Muscle of leg (tissue), 11 donors: ENCODE measurements around the gene CBFA2T3. TPM values are rescaled to one million over a fixed set of nuclear protein-coding genes. Genes with fewer than 3 reads are reported as not detected.

Experiments used
- DNase-seq: peaks from one replicate; pipeline ENCODE4 v3.0.0; 2013
- H3K27ac ChIP-seq: one replicate; pipeline ENCODE4 v1.5.1; 2013; ENCODE audit warnings: mild to moderate bottlenecking, low read length, control low read depth
- H3K27me3 ChIP-seq: one replicate; pipeline ENCODE4 v1.6.1; 2013; ENCODE audit warnings: low read length; ENCODE audit not compliant: control insufficient read depth, insufficient read depth
- H3K36me3 ChIP-seq: one replicate; pipeline ENCODE4 v1.6.1; 2013; ENCODE audit warnings: low read length; ENCODE audit not compliant: control insufficient read depth, insufficient read depth
- H3K4me1 ChIP-seq: one replicate; pipeline ENCODE4 v1.6.1; 2013; ENCODE audit warnings: low read length; ENCODE audit not compliant: control insufficient read depth, insufficient read depth
- H3K4me3 ChIP-seq: one replicate; pipeline ENCODE4 v1.5.1; 2013; ENCODE audit warnings: low read length, control low read depth
- H3K9me3 ChIP-seq: replicated peaks from 2 replicates; pipeline ENCODE4 v1.6.1; 2013; ENCODE audit warnings: low read depth, low read length; ENCODE audit not compliant: control insufficient read depth
- WGBS: methylation state at CpG from one replicate; pipeline ENCODE4 v1.1.5; 2013; ENCODE audit warnings: missing lambda C conversion rate; ENCODE audit not compliant: insufficient coverage; 5-methylcytosine and 5-hydroxymethylcytosine counted together
- polyA plus RNA-seq, 8 donors: library from polyadenylated mRNA; unstranded; fragments of 120-200 nt; gene quantifications; one replicate each; pipeline versions ENCODE4 v1.2.1 to v1.2.3, GENCODE V29; 2013; ENCODE audit warnings: inconsistent platforms in 1 of 8, low replicate concordance in 1 of 8; ENCODE audit not compliant: insufficient read length in 8 of 8, insufficient read depth in 1 of 8
- total RNA-seq: library from RNA; stranded (reverse); fragments of 120-200 nt; gene quantifications from one replicate; pipeline ENCODE4 v1.2.4, GENCODE V29; 2013

CBFA2T3 gene
- total and polyA plus RNA-seq, 9 donors = 3.8 to 23.0 (median 17.8) TPM

DNA sequence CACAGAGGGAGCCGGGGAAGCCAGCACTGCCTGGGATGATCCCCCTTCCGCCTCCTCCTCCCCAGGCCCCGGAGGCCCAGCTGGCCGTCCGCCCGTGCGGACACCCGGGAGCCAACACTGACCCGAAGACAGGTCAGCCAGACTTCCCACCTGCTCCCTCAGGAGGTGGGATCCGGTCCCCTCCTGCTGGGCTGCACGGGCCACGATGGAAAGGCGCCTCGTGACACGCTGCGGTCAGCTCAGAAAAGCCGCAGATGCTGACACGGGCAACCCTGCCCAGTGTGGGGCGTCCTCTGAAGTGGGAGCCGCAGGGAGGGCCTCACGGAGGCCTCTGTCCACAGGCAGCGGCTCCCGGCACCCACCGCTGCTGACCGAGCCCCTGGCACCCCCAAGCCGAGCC is 49.3 kb downstream of the CBFA2T3 start:
- Histone ChIP-seq H3K4me1 (peaks cover 65% of the 10 kb centered on the region), H3K36me3 (no peaks in the 10 kb centered on the region), H3K9me3 (no peaks in the 10 kb centered on the region), H3K27ac (no peak overlapping the region), H3K27me3 (no peaks in the 10 kb centered on the region), H3K4me3 (no peak overlapping the region)
- DNase-seq = no peak
- 73% methylated on average over 21 of the region's 26 CpGs for WGBS

DNA sequence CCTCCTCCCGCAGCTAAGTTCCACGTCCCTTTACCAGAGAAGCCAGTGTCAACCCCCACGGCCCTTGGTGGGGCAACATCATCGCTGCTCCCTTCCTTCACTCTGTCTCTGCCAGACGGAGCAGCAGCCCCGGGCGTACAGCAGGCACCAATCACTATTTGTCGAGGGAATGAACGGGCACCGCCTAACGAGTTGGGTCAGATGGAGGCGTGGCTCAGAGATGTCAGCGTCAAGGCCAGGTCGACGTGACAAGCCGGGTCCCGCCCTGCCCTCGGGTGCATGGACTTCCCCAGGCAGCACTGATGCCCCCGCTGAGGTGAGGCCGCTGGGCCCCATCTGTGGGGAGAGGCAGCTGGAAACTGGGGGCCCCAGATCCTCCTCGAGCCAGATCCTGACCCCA is 50.0 kb downstream of the CBFA2T3 start:
- Histone ChIP-seq H3K9me3 (no peaks in the 10 kb centered on the region), H3K27ac (no peak overlapping the region), H3K4me1 (peaks cover 71% of the 10 kb centered on the region), H3K36me3 (no peaks in the 10 kb centered on the region), H3K27me3 (no peaks in the 10 kb centered on the region), H3K4me3 (no peak overlapping the region)
- 82% methylated on average over 18 of the region's 21 CpGs for WGBS
- DNase-seq = no peak

DNA sequence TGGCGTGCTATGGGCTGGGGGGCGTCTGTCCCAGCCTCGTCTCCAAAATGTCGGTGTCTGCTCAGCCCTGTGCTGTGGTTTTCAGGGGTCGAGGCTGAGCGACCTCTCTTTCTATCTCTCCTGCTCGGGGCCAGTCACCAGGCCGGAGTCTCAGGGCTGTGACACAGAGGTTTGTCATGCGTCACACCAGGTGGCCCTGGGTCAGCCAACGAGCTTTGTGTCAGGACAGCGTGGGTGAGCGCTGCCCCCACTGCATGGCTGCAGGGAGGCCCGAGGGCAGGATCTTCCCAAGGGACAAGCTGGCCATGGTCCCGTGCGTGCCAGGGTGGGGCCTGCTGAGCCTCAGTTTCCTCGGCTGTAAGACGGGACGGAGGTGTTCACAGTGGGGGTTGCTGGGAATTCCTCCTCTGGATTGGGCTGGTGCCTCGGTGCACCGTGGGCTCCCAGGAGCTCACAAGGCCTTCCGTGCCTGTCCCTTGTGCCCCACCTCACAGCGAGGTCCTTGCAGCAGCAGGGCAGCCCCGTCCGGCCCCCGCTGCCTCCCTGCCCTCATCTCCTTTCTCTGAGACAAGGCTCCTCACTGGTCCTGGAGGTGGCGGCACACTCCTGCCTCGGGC is 50.5 kb downstream of the CBFA2T3 start:
- Histone ChIP-seq H3K4me1 (peaks cover 77% of the 10 kb centered on the region), H3K4me3 (no peak overlapping the region), H3K27ac (no peak overlapping the region), H3K9me3 (no peaks in the 10 kb centered on the region), H3K36me3 (no peaks in the 10 kb centered on the region), H3K27me3 (no peaks in the 10 kb centered on the region)
- DNase-seq = no peak
- 83% methylated on average over 26 of the region's 27 CpGs for WGBS

DNA sequence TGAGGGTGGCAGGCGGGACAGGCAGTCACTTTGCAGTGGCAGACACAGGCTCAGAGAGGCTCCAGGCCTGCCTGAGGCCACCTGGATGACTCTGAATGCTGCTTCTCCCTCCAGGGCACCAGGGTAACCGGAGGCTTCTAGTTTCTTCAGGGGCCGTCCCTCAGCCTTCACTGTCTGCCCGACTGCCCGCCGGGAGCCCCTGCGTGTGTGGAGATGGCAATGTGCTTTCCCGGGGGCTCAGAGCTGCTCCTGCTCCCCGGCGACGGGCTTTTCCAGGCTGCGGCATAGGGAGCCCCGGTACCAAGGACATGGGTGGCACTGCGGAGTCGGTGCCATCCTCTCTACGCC is 51.5 kb downstream of the CBFA2T3 start:
- Histone ChIP-seq H3K36me3 (no peaks in the 10 kb centered on the region), H3K27ac (peak overlapping the region; percentile 20), H3K9me3 (no peaks in the 10 kb centered on the region), H3K4me3 (no peak overlapping the region), H3K4me1 (peaks cover 86% of the 10 kb centered on the region), H3K27me3 (no peaks in the 10 kb centered on the region)
- no peak for DNase-seq
- 77% methylated on average over 16 of the region's 16 CpGs for WGBS

DNA sequence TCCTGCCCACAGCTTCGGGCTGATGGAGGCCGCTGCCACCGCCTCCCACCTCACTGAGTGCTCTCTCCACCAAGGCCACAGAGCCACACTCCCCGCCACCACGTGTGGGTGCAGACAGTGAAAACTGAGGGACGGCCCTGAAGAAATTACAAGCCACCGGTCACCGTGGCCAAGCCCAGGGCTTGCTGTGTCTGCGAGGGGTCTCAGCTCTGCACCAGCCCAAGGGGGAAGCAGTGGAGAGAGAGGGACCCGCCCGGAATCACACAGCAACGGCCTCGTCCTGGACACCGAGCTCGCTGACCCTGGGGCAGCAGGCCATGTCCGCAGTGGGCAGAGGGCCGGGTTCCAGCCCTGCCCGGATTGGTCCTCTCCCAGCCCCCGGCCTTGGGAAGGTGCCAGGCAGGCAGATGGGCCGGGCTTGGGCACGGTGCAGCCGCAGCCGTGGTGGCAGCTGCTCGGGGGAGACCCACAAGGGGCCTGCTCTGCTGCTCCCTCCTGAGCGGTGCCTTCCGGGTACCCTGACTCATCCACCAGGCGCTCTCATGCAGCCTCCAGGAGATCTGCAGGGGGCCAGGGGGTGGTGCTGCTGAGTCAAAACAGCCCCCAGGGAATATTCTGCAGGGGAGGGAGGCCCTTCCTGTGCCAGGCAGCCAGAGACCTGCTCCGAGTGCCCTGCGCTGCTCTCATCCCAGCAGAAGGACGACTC is 52.0 kb downstream of the CBFA2T3 start:
- H3K27ac ChIP-seq = peak overlapping the region; percentile 62
- H3K4me1 ChIP-seq = peaks cover 91% of the 10 kb centered on the region
- H3K4me3 ChIP-seq = no peak overlapping the region
- H3K9me3 ChIP-seq = no peaks in the 10 kb centered on the region
- peak; percentile 84 for DNase-seq
- no peaks in the 10 kb centered on the region for H3K36me3 ChIP-seq
- no peaks in the 10 kb centered on the region for H3K27me3 ChIP-seq
- WGBS = 66% methylated on average over 28 of the region's 30 CpGs

DNA sequence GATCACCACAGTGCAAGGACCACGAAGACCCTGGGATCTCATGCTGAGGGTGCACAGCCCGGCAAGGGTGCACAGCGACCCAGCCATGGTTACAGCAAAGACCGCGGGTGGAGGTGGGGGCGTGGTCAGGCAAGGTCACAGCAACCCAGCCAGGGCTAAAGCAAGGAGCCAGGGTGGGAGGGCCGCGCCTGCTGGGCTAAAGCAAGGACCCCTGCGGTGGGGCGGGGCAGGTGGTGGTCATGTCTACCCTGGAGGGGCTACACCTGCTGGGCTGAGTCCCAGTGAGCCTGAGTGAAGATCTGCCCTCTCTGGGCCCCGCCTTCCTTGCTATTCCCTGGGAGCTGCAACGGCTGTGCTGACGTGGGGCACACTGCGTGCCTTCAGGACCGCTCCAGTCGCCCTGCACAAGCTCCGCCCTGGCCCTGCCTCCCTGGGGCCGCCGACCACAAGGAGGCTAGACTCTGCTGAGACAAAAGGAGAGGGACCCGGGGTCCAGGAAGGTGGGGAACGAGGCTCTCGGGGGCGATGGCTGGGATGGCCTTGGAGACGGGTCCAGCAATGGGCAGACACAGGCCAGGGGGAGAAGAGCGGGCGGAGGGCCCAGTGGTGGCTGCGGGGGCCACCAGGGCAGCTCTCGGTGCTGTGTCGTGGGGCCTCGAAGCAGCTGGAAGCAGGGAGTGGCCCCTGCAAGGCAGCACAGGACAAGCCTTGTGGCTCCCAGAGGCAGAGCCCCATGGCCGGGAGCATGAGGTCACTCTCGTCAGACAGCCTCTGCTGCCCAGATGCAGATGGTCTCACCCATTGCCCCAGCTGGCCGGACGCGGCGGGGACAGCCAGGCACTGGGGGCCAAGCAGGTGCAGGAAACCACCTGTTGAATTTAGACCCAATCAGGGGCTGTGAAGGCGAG is 52.8 kb downstream of the CBFA2T3 start:
- peak overlapping the region; percentile 62 for H3K27ac ChIP-seq

DNA sequence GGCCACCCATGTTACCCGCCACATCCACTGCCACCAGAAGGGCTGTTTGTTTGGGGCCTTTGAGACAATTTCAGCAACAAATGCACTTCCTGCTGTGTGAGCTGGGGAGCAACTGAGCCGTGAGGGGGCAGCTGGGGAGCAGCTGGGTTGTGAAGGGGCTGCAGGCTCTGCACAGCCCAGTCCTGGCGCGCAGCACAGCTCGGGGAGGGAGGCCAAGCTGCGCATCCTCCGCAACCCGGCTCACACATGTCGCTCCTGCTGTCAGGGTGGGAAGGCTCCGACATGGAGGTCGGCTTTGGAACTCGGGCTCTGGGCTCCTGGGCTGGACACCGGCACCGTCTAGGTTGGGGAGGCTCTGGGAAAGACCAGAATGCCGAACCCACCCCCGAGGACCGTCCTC is 53.6 kb downstream of the CBFA2T3 start:
- H3K36me3 ChIP-seq = no peaks in the 10 kb centered on the region
- H3K27ac ChIP-seq = peak overlapping the region; percentile 9
- peaks cover 85% of the 10 kb centered on the region for H3K4me1 ChIP-seq
- WGBS = 32% methylated on average over 17 of the region's 17 CpGs
- peak; percentile 54 for DNase-seq
- H3K4me3 ChIP-seq = no peak overlapping the region
- H3K27me3 ChIP-seq = no peaks in the 10 kb centered on the region
- no peaks in the 10 kb centered on the region for H3K9me3 ChIP-seq

More for the DNA sequence above, 52.8 kb downstream of the CBFA2T3 start:
- Histone ChIP-seq H3K4me1 (peaks cover 93% of the 10 kb centered on the region), H3K4me3 (no peak overlapping the region), H3K9me3 (no peaks in the 10 kb centered on the region), H3K27me3 (no peaks in the 10 kb centered on the region), H3K36me3 (no peaks in the 10 kb centered on the region)
- 67% methylated on average over 31 of the region's 37 CpGs for WGBS
- peak; percentile 68 for DNase-seq

DNA sequence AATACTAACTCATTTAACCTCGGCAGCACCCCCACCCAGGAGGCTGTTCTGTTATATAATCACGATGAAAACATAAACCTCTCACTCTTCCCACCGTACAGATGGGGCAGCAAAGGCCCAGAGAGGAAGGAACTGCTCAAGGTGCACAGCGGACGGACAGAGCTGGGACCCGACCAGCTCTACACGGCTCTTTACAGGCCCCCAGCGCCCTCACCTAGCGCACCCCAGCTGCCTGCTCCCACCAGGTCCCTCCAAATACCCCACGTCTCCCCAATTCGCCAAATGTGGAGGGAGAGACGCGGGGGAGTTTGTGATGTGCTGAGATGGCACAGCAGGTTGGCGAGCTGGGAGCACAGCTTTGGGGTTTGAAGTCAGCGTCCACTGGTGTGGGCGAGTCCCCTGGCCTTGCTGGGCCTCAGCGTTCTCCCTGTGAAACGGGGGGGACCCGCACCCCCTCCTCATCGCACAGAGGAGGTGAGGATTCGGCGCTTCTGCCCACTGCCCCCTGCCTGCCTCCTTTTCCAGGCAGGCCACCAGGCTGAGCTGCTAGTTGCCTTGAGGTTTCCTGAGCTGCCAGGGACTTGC is 54.1 kb downstream of the CBFA2T3 start:
- Histone ChIP-seq H3K27ac (peak overlapping the region; percentile 86), H3K4me3 (no peak overlapping the region), H3K27me3 (no peaks in the 10 kb centered on the region), H3K36me3 (no peaks in the 10 kb centered on the region), H3K9me3 (no peaks in the 10 kb centered on the region), H3K4me1 (peaks cover 84% of the 10 kb centered on the region)
- 84% methylated on average over 11 of the region's 22 CpGs for WGBS
- DNase-seq = no peak

DNA sequence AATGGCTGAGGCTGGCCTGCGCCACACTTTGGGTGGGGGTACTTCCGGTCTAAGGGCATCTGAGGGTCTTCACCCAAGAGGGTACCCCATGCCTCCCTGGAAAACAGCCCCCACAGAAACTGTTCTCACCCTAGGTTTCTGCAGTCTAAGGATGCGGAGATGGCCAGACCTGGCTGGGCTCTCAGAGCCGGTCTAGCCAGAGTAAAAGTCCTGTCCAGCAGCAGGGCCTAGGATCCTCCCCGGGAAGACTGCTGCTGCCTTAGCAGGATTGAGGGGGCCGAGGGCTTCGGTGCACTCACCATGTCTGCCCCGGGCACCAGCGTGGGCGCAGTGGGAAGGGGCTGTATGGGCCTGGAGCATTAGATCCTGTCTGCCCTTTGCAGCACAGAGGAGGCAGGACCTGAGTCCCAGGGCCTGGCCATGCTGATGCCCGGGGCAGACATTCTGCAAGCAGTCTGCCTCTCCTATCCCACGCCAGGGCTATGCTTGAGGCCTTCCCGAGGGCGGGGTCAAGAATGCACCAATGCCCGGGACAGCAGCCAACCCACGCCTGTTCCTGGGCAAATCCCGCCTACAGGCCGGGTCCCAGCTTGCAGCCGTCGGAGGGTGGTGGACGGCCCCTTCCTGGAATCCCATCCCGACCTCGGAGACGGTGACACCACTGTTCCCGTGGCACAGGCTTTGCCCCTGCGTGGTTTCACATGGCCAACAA is 54.7 kb downstream of the CBFA2T3 start:
- H3K27ac ChIP-seq = peak overlapping the region; percentile 86

More for the DNA sequence above, 54.7 kb downstream of the CBFA2T3 start:
- Histone ChIP-seq H3K27me3 (no peaks in the 10 kb centered on the region), H3K9me3 (no peaks in the 10 kb centered on the region), H3K4me3 (no peak overlapping the region), H3K36me3 (no peaks in the 10 kb centered on the region), H3K4me1 (peaks cover 84% of the 10 kb centered on the region)
- WGBS = 29% methylated on average over 24 of the region's 26 CpGs
- peak; percentile 90 for DNase-seq
